ENCODE results near the gene TAS2R14. TPM values are rescaled to one million over a fixed set of nuclear protein-coding genes. Genes with fewer than 3 reads are reported as not detected.

TAS2R14 gene
- total RNA-seq, 4 donors from 2014 or later: 6.8 to 26.0 (median 10.3) TPM

GRCh38 chr12:10957741-10958140 is 18.7 kb upstream of the TAS2R14 start:
- intact Hi-C loops (cut with DNase I): no loop called here
- DNase-seq: no peak
- Histone ChIP-seq H3K4me3 (replicated peaks in 1 of 3) (no peak overlapping the region), H3K27ac (no peak overlapping the region), H3K4me1 (no peaks in the 10 kb centered on the region), H3K27me3 (no peaks in the 10 kb centered on the region), H3K36me3 (no peaks in the 10 kb centered on the region), H3K9me3 (no peaks in the 10 kb centered on the region)
- TF ChIP-seq POLR2A (IDR thresholded peaks at IDR 0.05) (no peak), CTCF (IDR thresholded peaks at IDR 0.05) (no peak)

GRCh38 chr12:10956085-10956484 is 17.0 kb upstream of the TAS2R14 start:
- Histone ChIP-seq H3K4me3 (replicated peaks in 1 of 3) (no peak overlapping the region), H3K36me3 (no peaks in the 10 kb centered on the region), H3K27me3 (no peaks in the 10 kb centered on the region), H3K4me1 (no peaks in the 10 kb centered on the region), H3K9me3 (no peaks in the 10 kb centered on the region), H3K27ac (no peak overlapping the region)
- TF ChIP-seq CTCF (IDR thresholded peaks at IDR 0.05): no peak
- no peak for TF ChIP-seq POLR2A (IDR thresholded peaks at IDR 0.05)
- intact Hi-C loops (cut with DNase I): no loop called here
- no peak for DNase-seq

- TF ChIP-seq POLR2A (IDR thresholded peaks at IDR 0.05) (no peak), CTCF (IDR thresholded peaks at IDR 0.05) (no peak)
- intact Hi-C loops (cut with DNase I): no loop called here
- H3K27ac ChIP-seq: no peak overlapping the region
- H3K27me3 ChIP-seq: no peaks in the 10 kb centered on the region
- WGBS, 2 donors: 91 to 94% methylated on average over 4 of the region's 4 CpGs
- H3K9me3 ChIP-seq: no peaks in the 10 kb centered on the region
- H3K4me3 ChIP-seq (replicated peaks in 1 of 3): no peak overlapping the region
- no peak for DNase-seq
- no peaks in the 10 kb centered on the region for H3K4me1 ChIP-seq
- H3K36me3 ChIP-seq: no peaks in the 10 kb centered on the region
Measured at GRCh38 chr12:10952645-10953044, 13.6 kb upstream of the TAS2R14 start.

- H3K9me3 ChIP-seq: no peaks in the 10 kb centered on the region
- H3K27me3 ChIP-seq: no peaks in the 10 kb centered on the region
- WGBS, 2 donors: 96 to 99% methylated on average over 2 of the region's 2 CpGs
- no peak overlapping the region for H3K27ac ChIP-seq
- TF ChIP-seq CTCF (IDR thresholded peaks at IDR 0.05) (no peak), POLR2A (IDR thresholded peaks at IDR 0.05) (no peak)
- no peak overlapping the region for H3K4me3 ChIP-seq (replicated peaks in 1 of 3)
- DNase-seq: no peak
- H3K36me3 ChIP-seq: no peaks in the 10 kb centered on the region
- H3K4me1 ChIP-seq: no peaks in the 10 kb centered on the region
- intact Hi-C loops (cut with DNase I): no loop called here
Measured at GRCh38 chr12:10943167-10943566, 4.1 kb upstream of the TAS2R14 start.

GRCh38 chr12:10941916-10942607 is 3.0 kb upstream of the TAS2R14 start:
- Histone ChIP-seq H3K27me3 (no peaks in the 10 kb centered on the region), H3K36me3 (no peaks in the 10 kb centered on the region), H3K27ac (no peak overlapping the region), H3K4me3 (replicated peaks in 1 of 3) (no peak overlapping the region), H3K9me3 (no peaks in the 10 kb centered on the region), H3K4me1 (no peaks in the 10 kb centered on the region)
- TF ChIP-seq CTCF (IDR thresholded peaks at IDR 0.05): no peak
- no peak for TF ChIP-seq POLR2A (IDR thresholded peaks at IDR 0.05)
- intact Hi-C loops (cut with DNase I): no loop called here
- 54 to 82% methylated on average over 3 to 4 of the region's 4 CpGs for WGBS, 2 donors
- DNase-seq: peak; percentile 5 to 6

Measured in thyroid gland (tissue), 4 donors.